GM12865 (cell line): ENCODE data around the gene PARP3.

Experiments
- DNase-seq: peaks from one replicate; pipeline ENCODE4 v3.0.0; 2010; ENCODE audit warnings: low read depth
- H3K4me3 ChIP-seq: 2 replicates; pipeline ENCODE4 v1.5.1; 2011; ENCODE audit warnings: mild to moderate bottlenecking, low read depth, low read length, control low read depth
- TF ChIP-seq, protein P1 (sequence below): IDR thresholded peaks from 2 replicates; pipeline ENCODE4 v1.5.1; 2011; ENCODE audit warnings: low read length, control low read depth, low read depth, inconsistent platforms; ENCODE audit not compliant: insufficient read depth; ENCODE audit errors: missing control alignments

PARP3 gene

DNA sequence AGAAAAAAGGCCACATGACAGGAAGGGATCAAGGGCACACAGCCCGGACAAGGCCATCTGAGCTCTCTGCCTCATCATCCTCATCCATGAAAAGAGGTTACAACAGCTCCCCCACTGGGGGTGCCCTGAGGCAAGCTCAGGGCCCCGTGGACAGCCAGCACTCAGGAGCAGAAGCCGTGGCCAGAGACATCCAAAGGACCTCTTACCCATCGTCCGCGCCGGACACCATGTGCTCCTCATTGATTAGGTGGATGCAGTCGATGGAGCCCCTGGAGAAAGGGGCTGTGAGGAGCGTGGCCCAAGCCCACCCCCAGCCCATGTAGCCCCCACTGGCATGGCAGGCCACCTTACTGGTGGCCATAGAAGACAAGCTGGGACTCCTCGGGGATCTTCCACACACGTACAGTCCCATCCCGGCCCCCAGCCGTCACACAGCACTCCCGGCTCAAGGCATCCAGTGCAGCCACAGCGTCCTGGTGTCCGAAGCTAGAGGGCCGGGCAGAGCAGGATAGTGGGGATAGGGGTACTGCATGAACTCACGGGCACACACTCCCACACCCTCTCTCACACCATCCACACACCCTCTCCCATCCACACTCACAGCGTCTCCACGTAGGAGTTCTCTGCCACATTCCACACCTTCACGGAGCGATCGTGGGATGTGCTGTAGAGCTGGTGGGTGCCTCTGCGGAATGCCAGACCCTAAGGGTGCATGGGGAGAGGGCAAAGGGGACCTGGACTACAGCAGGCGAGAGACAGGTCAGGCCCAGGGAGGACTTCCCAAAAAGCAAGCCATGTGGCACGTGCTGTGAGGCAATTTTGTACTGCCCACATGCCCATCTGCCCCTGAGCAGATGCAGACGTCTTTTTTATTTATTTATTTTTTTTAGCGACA lies 6.9 kb upstream of the PARP3 start:
- TF ChIP-seq, protein P1, sequence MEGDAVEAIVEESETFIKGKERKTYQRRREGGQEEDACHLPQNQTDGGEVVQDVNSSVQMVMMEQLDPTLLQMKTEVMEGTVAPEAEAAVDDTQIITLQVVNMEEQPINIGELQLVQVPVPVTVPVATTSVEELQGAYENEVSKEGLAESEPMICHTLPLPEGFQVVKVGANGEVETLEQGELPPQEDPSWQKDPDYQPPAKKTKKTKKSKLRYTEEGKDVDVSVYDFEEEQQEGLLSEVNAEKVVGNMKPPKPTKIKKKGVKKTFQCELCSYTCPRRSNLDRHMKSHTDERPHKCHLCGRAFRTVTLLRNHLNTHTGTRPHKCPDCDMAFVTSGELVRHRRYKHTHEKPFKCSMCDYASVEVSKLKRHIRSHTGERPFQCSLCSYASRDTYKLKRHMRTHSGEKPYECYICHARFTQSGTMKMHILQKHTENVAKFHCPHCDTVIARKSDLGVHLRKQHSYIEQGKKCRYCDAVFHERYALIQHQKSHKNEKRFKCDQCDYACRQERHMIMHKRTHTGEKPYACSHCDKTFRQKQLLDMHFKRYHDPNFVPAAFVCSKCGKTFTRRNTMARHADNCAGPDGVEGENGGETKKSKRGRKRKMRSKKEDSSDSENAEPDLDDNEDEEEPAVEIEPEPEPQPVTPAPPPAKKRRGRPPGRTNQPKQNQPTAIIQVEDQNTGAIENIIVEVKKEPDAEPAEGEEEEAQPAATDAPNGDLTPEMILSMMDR: no peak
- DNase-seq: no peak
- no peak overlapping the region for H3K4me3 ChIP-seq

DNA sequence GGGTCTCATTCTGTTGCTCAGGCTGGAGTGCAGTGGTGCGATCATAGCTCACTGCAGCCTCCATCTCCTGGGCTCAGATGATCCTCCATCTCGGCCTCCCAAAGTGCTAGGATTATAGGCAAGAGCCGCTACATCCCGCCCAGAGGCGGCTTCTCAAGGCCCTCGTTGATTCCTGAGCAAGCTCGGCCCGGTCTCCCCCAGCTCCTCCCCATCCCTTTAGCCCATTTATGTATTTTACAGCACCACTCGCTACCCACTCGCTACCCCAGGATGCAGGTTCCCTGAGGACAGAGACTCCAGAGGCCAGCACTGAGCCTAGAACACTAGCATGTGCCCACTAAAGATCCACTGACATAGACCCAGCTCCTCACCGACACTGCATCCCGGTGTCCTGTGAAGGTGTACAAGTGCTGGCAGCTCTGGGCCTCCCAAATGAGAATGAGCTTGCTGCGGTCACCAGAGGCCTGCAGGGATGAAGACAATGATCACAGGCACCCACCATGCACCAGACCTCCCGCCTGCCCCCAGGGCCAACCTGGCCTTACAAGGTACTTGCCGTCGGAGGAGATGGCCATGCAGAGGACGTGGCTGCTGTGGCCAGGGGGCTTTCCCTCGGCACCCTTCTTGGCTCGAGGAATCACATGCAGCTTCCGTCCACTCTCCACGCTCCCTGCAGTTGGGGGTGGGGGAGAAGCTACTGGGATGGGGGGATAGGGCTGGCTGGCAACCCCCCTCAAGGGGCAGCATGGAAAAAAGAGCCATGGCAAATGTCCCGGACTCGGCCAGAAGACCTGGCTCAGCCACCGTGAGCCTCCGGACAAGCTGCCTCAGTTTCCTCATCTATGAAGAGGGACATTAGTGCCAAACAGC lies 6.0 kb upstream of the PARP3 start:
- TF ChIP-seq, protein P1: no peak
- no peak for DNase-seq

DNA sequence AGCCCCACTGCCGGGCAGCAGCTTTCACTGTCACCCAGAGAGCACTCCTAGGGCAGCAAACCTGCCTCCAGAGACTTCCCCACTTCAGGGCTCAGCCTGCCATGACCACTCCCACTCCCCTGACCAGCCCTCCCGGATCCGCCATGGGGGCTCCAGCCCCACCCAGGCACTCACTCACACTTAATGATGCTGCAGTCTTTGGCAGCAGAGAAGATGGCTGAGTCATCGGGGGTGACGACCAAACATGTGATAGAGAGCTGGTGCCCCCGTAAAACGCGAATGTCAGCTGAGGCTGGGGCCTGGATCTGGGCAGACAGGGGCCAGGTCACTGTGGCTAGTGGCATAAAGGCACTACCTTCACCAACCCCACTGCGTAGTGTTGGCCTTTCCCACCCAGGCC lies 5.1 kb upstream of the PARP3 start:
- DNase-seq: no peak
- TF ChIP-seq, protein P1: no peak
- no peak overlapping the region for H3K4me3 ChIP-seq

More for the DNA sequence above, 6.0 kb upstream of the PARP3 start:
- H3K4me3 ChIP-seq: no peak overlapping the region

DNA sequence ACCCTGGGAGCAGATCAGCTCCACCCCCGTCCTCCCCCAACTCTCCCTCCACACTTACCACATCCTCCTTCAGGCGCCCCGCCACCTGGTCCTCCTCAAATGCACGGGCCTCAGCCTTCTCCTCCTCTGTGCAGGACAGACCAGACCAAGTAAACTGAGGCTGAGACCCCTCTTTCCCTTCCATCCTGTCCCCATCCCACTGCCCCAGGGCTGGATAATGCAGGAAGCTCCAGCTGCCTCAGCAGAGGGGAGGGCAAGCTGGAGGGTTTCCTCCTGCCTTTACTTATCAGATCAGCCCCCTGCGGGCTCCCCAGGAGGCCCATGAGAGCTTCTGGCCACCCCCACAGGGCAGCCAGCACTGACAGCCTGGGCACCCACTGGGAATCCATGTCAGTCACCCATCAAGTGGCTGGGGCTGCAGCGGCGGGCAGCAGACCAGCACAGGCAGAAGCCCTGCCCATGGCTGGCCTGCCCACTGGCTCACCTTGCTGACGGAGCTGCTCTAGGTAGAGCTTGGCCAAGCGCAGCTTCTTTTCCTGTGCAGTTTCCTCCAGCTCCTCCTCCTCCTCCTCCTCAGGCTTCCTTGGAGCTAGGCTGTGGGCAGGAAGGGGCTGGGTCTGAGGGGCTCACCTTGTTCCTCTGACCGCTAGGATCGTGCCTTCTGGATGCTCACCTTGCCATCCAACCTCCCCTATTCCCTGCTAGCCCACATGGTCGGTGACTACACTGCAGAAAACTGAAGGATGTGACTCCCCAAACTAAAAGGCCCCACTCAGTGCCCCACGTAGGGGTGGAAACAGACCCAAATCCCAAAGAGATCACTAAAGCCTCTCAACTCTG lies 4.3 kb upstream of the PARP3 start:
- no peak overlapping the region for H3K4me3 ChIP-seq
- TF ChIP-seq, protein P1: no peak
- no peak for DNase-seq

DNA sequence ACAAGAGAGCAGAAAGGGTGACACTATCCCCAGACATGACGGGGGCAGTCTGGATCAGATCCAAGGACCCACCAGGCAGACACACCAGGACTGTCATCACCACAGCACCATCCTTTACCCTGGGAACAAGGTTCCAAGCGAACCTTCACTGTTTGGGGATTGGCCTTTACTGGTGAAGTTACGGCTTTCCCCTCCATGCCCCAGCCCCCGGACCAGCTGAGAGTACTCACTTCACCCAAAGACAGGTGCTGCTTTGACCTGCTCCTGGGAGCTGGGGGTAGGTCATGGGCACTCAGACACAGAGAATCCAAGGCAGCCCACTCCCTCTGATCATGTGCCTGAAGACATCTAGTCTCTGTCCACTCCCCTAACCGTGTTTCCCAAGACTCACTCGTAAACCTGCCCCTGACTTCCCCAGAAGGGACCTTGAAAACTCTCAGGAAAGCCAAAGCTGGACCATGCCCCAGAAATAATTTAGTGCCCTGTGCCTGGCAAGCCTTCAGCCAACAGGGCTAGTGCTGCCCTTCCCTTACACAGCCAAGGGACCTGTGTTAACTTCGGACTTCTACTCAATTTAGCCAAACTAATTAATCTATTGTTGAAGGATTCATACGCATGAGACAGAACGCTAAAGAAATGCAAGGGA lies 3.3 kb upstream of the PARP3 start:
- DNase-seq: no peak
- no peak overlapping the region for H3K4me3 ChIP-seq
- TF ChIP-seq, protein P1: no peak
